HCT116 (cell line): ENCODE data around the gene WNT3A. TPM values are rescaled to one million over a fixed set of nuclear protein-coding genes. Genes with fewer than 3 reads are reported as not detected.
"Not testable (repeated sequence)": the region's sequence is repeated elsewhere in the genome, so short reads cannot be mapped to it uniquely, and the experiment has no call there.

Experiments used
- ATAC-seq: fragments of 200-7000 bp; cut with Tn5 transposase; 2 replicates; pipeline ENCODE4 v1.9.1; 2020; ENCODE audit warnings: mild to moderate bottlenecking, moderate library complexity
- BruUV-seq: library from RNA; stranded (reverse); fragments of 400-500 nt; replicated peaks from 2 replicates; lab custom pipeline; 2021; lab: Mats Ljungman, UMichigan
- CTCF ChIA-PET: fragments of 300-600 bp; sonication (Branson Sonifier 250); formaldehyde crosslinking; loops from one replicate; lab custom pipeline; 2021; ENCODE audit warnings: antibody characterized with exemption; lab: Charles Lee
- POLR2A ChIA-PET: fragments of 300-600, 350-600 bp; sonication (Branson Sonifier 250); formaldehyde crosslinking; loops from one replicate; lab custom pipeline; 2021; ENCODE audit warnings: antibody characterized with exemption; lab: Charles Lee
- RAD21 ChIA-PET, 2 experiments: fragments of 300-600 bp; sonication (Branson Sonifier 250); formaldehyde crosslinking; loops; one replicate each; lab custom pipeline; 2023; ENCODE audit warnings: low total read pairs in 2 of 2; ENCODE audit not compliant: uncharacterized antibody in 2 of 2, unreplicated experiment in 2 of 2, low non-redundant PET in 1 of 2; lab: Charles Lee
- DNase-seq: peaks from one replicate; pipeline ENCODE4 v3.0.0-alpha.2; 2010; ENCODE audit warnings: low read depth, low spot score
- H2AFZ ChIP-seq: fragments of 200-600 bp; shearing (Covaris generic), sonication (generic); 2 replicates; pipeline ENCODE4 v1.6.1; 2017; ENCODE audit warnings: low read depth, mixed run types, mixed read lengths, antibody characterized with exemption, low read length; ENCODE audit not compliant: poor library complexity, severe bottlenecking
- H3K27ac ChIP-seq: 2 replicates; pipeline ENCODE4 v1.5.1; 2012; ENCODE audit warnings: low read depth, low read length
- H3K27me3 ChIP-seq: fragments of 200-600 bp; sonication (generic); 2 replicates; pipeline ENCODE4 v1.6.1; 2016; ENCODE audit warnings: mixed run types, low read length, mixed read lengths; ENCODE audit not compliant: insufficient read depth
- H3K36me3 ChIP-seq, 2 experiments: fragments of 200-500 bp in 1 of 2; fragments of 200-600 bp in 1 of 2; sonication (Bioruptor generic) in 1 of 2; sonication (generic) in 1 of 2; 2 replicates each; pipeline versions ENCODE4 v1.5.1 to v1.6.1; 2014 to 2016; ENCODE audit warnings: low read length in 2 of 2, inconsistent platforms in 1 of 2, mixed read lengths in 1 of 2, mixed run types in 1 of 2; ENCODE audit not compliant: insufficient read depth in 2 of 2, control insufficient read depth in 1 of 2
- H3K4me1 ChIP-seq, 2 experiments: fragments of 200-600 bp in 1 of 2; sonication (generic) in 1 of 2; 2 replicates each; pipeline versions ENCODE4 v1.5.1 to v1.6.1; 2012 to 2017; ENCODE audit warnings: low read length in 2 of 2, inconsistent platforms in 1 of 2, mild to moderate bottlenecking in 1 of 2, mixed read lengths in 1 of 2, mixed run types in 1 of 2, moderate library complexity in 1 of 2; ENCODE audit not compliant: insufficient read depth in 2 of 2, control insufficient read depth in 1 of 2
- H3K4me2 ChIP-seq: fragments of 200-600 bp; sonication (generic); 2 replicates; pipeline ENCODE4 v1.6.1; 2017; ENCODE audit warnings: mixed run types, low read length, mixed read lengths
- H3K4me3 ChIP-seq, 2 experiments: fragments of 200-600 bp in 1 of 2; sonication (generic) in 1 of 2; replicated peaks in 1 of 2; 2 replicates each; pipeline ENCODE4 v1.5.1; 2011 to 2016; ENCODE audit warnings: low read length in 2 of 2, control low read depth in 1 of 2, low read depth in 1 of 2, mild to moderate bottlenecking in 1 of 2, mixed read lengths in 1 of 2, mixed run types in 1 of 2
- H3K79me2 ChIP-seq: fragments of 200-600 bp; sonication (generic); 2 replicates; pipeline ENCODE4 v1.6.1; 2017; ENCODE audit warnings: mild to moderate bottlenecking, mixed run types, low read length, moderate library complexity, mixed read lengths; ENCODE audit not compliant: insufficient read depth
- H3K9ac ChIP-seq: fragments of 200-600 bp; sonication (generic); 2 replicates; pipeline ENCODE4 v1.6.1; 2016; ENCODE audit warnings: low read length, mixed read lengths
- H3K9me2 ChIP-seq: fragments of 200-600 bp; sonication (generic), shearing (Covaris generic); 2 replicates; pipeline ENCODE4 v1.6.1; 2017; ENCODE audit warnings: mixed run types, mild to moderate bottlenecking, moderate library complexity; ENCODE audit not compliant: insufficient read depth
- H3K9me3 ChIP-seq, 2 experiments: fragments of 200-500 bp in 1 of 2; fragments of 200-600 bp in 1 of 2; sonication (Bioruptor generic) in 1 of 2; sonication (generic) in 1 of 2; 2 replicates each; pipeline ENCODE4 v1.6.1; 2014 to 2017; ENCODE audit warnings: low read length in 2 of 2, mixed read lengths in 2 of 2, inconsistent platforms in 1 of 2, low read depth in 1 of 2, mild to moderate bottlenecking in 1 of 2, mixed run types in 1 of 2, moderate library complexity in 1 of 2; ENCODE audit not compliant: control insufficient read depth in 1 of 2, insufficient read depth in 1 of 2
- H4K20me1 ChIP-seq: fragments of 200-600 bp; sonication (generic), shearing (Covaris generic); 2 replicates; pipeline ENCODE4 v1.6.1; 2017; ENCODE audit warnings: mixed run types, mild to moderate bottlenecking, moderate library complexity; ENCODE audit not compliant: insufficient read depth
- CEBPB ChIP-seq: IDR thresholded peaks from 2 replicates; pipeline ENCODE4 v1.6.1; 2012; ENCODE audit warnings: low read depth
- EZH2phosphoT487 ChIP-seq: fragments of 200-600 bp; IDR thresholded peaks from 2 replicates; pipeline ENCODE4 v1.6.1; 2018; ENCODE audit warnings: antibody characterized with exemption, borderline replicate concordance
- FOSL1 ChIP-seq: IDR thresholded peaks from 2 replicates; pipeline ENCODE4 v1.6.1; 2012; ENCODE audit warnings: low read depth
- JUND ChIP-seq: IDR thresholded peaks from 2 replicates; pipeline ENCODE4 v1.6.1; 2012
- MAX ChIP-seq: IDR thresholded peaks from 2 replicates; pipeline ENCODE4 v1.6.1; 2012
- POLR2AphosphoS5 ChIP-seq: IDR thresholded peaks from 2 replicates; pipeline ENCODE4 v1.6.1; 2011; ENCODE audit warnings: mild to moderate bottlenecking, low read depth, low read length, moderate library complexity
- SRF ChIP-seq: IDR thresholded peaks from 2 replicates; pipeline ENCODE4 v1.6.1; 2012; ENCODE audit warnings: low read depth
- TCF7L2 ChIP-seq: IDR thresholded peaks from 2 replicates; pipeline ENCODE4 v1.7.0; 2011; ENCODE audit warnings: borderline replicate concordance, inconsistent platforms; ENCODE audit not compliant: insufficient read depth, insufficient read length; ENCODE audit errors: extremely low read depth
- YY1 ChIP-seq: IDR thresholded peaks from 2 replicates; pipeline ENCODE4 v1.6.1; 2011; ENCODE audit warnings: low read length, low read depth, moderate library complexity, mild to moderate bottlenecking; ENCODE audit not compliant: insufficient replicate concordance; ENCODE audit errors: extremely low read depth
- ZBTB33 ChIP-seq: IDR thresholded peaks from 2 replicates; pipeline ENCODE4 v1.6.1; 2011; ENCODE audit warnings: mild to moderate bottlenecking, low read length, moderate library complexity; ENCODE audit not compliant: insufficient replicate concordance; ENCODE audit errors: extremely low read depth
- ZFX ChIP-seq: fragments of 450-650 bp; IDR thresholded peaks from 2 replicates; pipeline ENCODE4 v1.6.1; 2017
- intact Hi-C: fragments of 100-400 bp; cut with micrococcal nuclease; formaldehyde crosslinking; loops from 2 replicates; pipeline ENCODE4 v1.10.0; 2022
- total RNA-seq: library from RNA; stranded (reverse); gene quantifications from one replicate; pipeline ENCODE4 v1.2.1, GENCODE V29; 2021; ENCODE audit not compliant: unreplicated experiment

The WNT3A gene
- total RNA-seq, 1 experiment from 2014 or later = 3.7 TPM

- intact Hi-C loops, H3K4me3 ChIP-seq, CTCF ChIA-PET, H3K9me2 ChIP-seq, POLR2A ChIA-PET, DNase-seq, H3K27ac ChIP-seq, H4K20me1 ChIP-seq, H2AFZ ChIP-seq, RAD21 ChIA-PET, BruUV-seq, H3K79me2 ChIP-seq, H3K36me3 ChIP-seq, ATAC-seq, H3K27me3 ChIP-seq, H3K9ac ChIP-seq, H3K4me1 ChIP-seq, H3K4me2 ChIP-seq, H3K9me3 ChIP-seq: not testable (repeated sequence)
Observed at GRCh38 chr1:227973724-227974288, 33.0 kb upstream of the WNT3A start.

GRCh38 chr1:227975583-227976283 is 31.1 kb upstream of the WNT3A start:
- BruUV-seq, POLR2A ChIA-PET, H3K9me3 ChIP-seq: not testable (repeated sequence)

GRCh38 chr1:227987181-227987580 is 19.6 kb upstream of the WNT3A start:
- intact Hi-C loops = no loop called here
- RAD21 ChIA-PET = no interaction called here
- Histone ChIP-seq H3K36me3 (no peaks in the 10 kb centered on the region), H2AFZ (no peak overlapping the region), H3K27ac (no peak overlapping the region), H3K9ac (no peak overlapping the region), H3K79me2 (no peaks in the 10 kb centered on the region), H3K4me2 (no peak overlapping the region), H4K20me1 (no peaks in the 10 kb centered on the region), H3K9me2 (no peaks in the 10 kb centered on the region), H3K9me3 (0 out of 4 replicates have a peak, but pooled peaks cover 0 to 3% of the 10 kb centered on the region in 2 experiments), H3K27me3 (no peaks in the 10 kb centered on the region), H3K4me1 (no peaks in the 10 kb centered on the region), H3K4me3 (no peak overlapping the region)
- POLR2A ChIA-PET = no interaction called here
- no peak for ATAC-seq
- DNase-seq = no peak
- BruUV-seq = no TSS peak
- CTCF ChIA-PET = no interaction called here
- TF ChIP-seq MAX (no peak), CEBPB (no peak), JUND (no peak), TCF7L2 (no peak), SRF (no peak), POLR2AphosphoS5 (no peak), ZBTB33 (no peak), YY1 (no peak), FOSL1 (no peak), EZH2phosphoT487 (no peak), ZFX (no peak)

More at GRCh38 chr1:227975583-227976283, 31.1 kb upstream of the WNT3A start:
- intact Hi-C loops, H3K27ac ChIP-seq, H3K4me1 ChIP-seq, H3K4me2 ChIP-seq, H3K4me3 ChIP-seq, H3K9ac ChIP-seq, H2AFZ ChIP-seq, H3K36me3 ChIP-seq, DNase-seq, H3K27me3 ChIP-seq, RAD21 ChIA-PET, H3K9me2 ChIP-seq, H3K79me2 ChIP-seq, H4K20me1 ChIP-seq, ATAC-seq, CTCF ChIA-PET: not testable (repeated sequence)
